Measurements from ENCODE around the gene RNF225.
"Not testable (repeated sequence)": the region's sequence is repeated elsewhere in the genome, so short reads cannot be mapped to it uniquely, and the experiment has no call there.

The RNF225 gene

GRCh38 chr19:58387338-58388174 lies 7.9 kb upstream of the RNF225 start:
- no peak for DNase-seq

GRCh38 chr19:58388175-58388526 lies 7.3 kb upstream of the RNF225 start:
- DNase-seq: no peak

GRCh38 chr19:58392945-58393724 lies 2.3 kb upstream of the RNF225 start:
- no peak for DNase-seq

GRCh38 chr19:58393725-58394033 lies 1.8 kb upstream of the RNF225 start:
- no peak for DNase-seq

- no peak for DNase-seq
Measured at GRCh38 chr19:58394821-58395219, 636 bp upstream of the RNF225 start.

- DNase-seq: peak; percentile 58
Measured at GRCh38 chr19:58395979-58396627, 647 bp downstream of the RNF225 start.

GRCh38 chr19:58396691-58397532 lies 1.5 kb downstream of the RNF225 start:
- DNase-seq: peak; percentile 30

- DNase-seq: no peak
Measured at GRCh38 chr19:58397533-58398037, 2.1 kb downstream of the RNF225 start.

- no peak for DNase-seq
Measured at GRCh38 chr19:58398087-58398486, 2.6 kb downstream of the RNF225 start.

- no peak for DNase-seq
Measured at GRCh38 chr19:58398545-58398944, 3.1 kb downstream of the RNF225 start.

GRCh38 chr19:58399903-58400302 lies 4.4 kb downstream of the RNF225 start:
- no peak for DNase-seq

- no peak for DNase-seq
Measured at GRCh38 chr19:58400316-58400915, 5.0 kb downstream of the RNF225 start.

- peak; percentile 99 for DNase-seq
Measured at GRCh38 chr19:58400916-58401839, 5.7 kb downstream of the RNF225 start.

- DNase-seq: no peak
Measured at GRCh38 chr19:58401840-58402421, 6.5 kb downstream of the RNF225 start.

- not testable (repeated sequence) for DNase-seq
Measured at GRCh38 chr19:58403920-58404478, 8.5 kb downstream of the RNF225 start.

GRCh38 chr19:58406818-58407657 lies 11.6 kb downstream of the RNF225 start:
- DNase-seq: no peak

GRCh38 chr19:58407658-58408151 lies 12.2 kb downstream of the RNF225 start:
- no peak for DNase-seq

- DNase-seq: peak; percentile 98
Measured at GRCh38 chr19:58408152-58409009, 12.9 kb downstream of the RNF225 start, which contains the start of gene ZNF584. ZNF584 (plus strand) TSS chr19:58408649; CDS start chr19:58409148, 499 bp downstream.
